ENCODE measurements around the gene BZW1. TPM values are rescaled to one million over a fixed set of nuclear protein-coding genes. Genes with fewer than 3 reads are reported as not detected.
"Not testable (repeated sequence)": the region's sequence is repeated elsewhere in the genome, so short reads cannot be mapped to it uniquely, and the experiment has no call there.

Gene BZW1
- total and polyA plus RNA-seq, 2 experiments from 2014 or later, result 118 to 323 TPM

DNA sequence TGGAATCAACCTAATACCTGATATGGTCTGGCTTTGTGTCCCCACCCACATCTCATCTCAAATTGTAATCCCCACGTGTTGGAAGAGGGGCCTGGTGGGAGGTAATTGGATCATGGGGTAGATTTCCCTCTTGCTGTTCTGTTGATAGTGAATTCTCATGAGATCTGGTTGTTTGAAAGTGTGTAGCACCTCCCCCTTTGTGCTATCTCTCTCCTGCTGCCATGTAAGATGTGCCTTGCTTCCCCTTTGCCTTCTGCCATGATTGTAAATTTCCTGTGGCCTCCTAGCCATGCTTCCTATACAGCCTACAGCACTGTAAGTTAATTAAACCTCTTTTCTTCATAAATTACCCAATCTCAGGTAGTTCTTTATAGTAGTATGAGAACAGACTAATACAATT lies 10.3 kb upstream of the BZW1 start:
- H3K36me3 Mint-ChIP-seq (ENCODE audit: low read depth); H2AFZ ChIP-seq; H3K9me3 Mint-ChIP-seq; H3K36me3 ChIP-seq (ENCODE audit: insufficient read depth); H3K4me1 Mint-ChIP-seq; H3K9me2 ChIP-seq (ENCODE audit: insufficient read depth); ATAC-seq; H3K27me3 Mint-ChIP-seq (ENCODE audit: insufficient read depth, low read depth, poor library complexity); H4K20me1 ChIP-seq (replicated peaks; ENCODE audit: insufficient read depth); H3K4me3 ChIP-seq; DNase-seq (ENCODE audit: low spot score); H3K27ac ChIP-seq (ENCODE audit: low read depth); H3K4me2 ChIP-seq; H3F3A ChIP-seq (replicated peaks; ENCODE audit: low read depth); H3K27me3 ChIP-seq (ENCODE audit: insufficient read depth); H3K4me3 Mint-ChIP-seq; H3K4me1 ChIP-seq (ENCODE audit: insufficient read depth); H3K79me2 ChIP-seq (replicated peaks; ENCODE audit: insufficient read depth); H3K27ac Mint-ChIP-seq: not testable (repeated sequence)

DNA sequence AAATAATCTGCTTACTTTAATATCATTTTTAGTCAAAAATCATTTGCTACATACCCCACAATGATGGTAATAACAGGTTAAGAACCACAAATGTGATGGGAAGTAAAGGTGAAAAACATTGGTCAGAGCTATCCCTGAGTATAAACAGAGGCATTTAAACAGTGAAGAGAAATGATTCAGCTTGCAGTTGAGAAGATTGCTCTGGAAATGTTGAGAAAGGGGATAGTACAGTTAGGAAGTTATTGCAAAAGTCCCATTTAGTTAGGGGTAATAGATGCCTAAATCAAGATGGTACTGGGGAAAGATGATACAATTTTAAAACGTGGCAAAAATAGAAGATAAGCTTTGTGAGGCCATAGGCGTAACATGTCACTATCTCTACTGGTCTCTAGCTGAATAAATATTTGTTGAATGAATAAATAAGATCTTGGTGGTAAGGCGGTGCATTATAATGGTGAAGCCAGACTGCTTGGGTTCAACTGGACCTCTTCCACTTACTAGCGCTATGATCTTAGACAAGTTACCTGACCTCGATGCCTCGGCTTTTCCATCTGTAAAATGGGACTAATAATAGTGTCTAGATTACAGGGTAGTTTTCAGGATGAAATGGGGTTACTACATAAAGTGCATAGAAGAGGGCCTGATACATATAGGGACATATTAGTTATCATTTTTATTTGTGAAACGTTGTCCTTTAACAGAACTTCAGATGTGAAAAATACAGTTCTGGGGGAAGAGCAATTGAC lies 2.0 kb upstream of the BZW1 start:
- Histone ChIP-seq H3K36me3 (ENCODE audit: insufficient read depth) (peaks cover 16% of the 10 kb centered on the region; the same call in 1 of the 2 replicates), H3K9me2 (ENCODE audit: insufficient read depth) (no peaks in the 10 kb centered on the region), H3K27ac (ENCODE audit: low read depth) (no peak overlapping the region), H2AFZ (peak overlapping the region; percentile 80; the same call in 1 of the 2 replicates), H3K4me3 (no peak overlapping the region), H3K27me3 (ENCODE audit: insufficient read depth) (no peaks in the 10 kb centered on the region), H4K20me1 (replicated peaks; ENCODE audit: insufficient read depth) (peaks cover 21% of the 10 kb centered on the region), H3K4me1 (ENCODE audit: insufficient read depth) (peaks cover 18% of the 10 kb centered on the region), H3K4me2 (no peak overlapping the region), H3F3A (replicated peaks; ENCODE audit: low read depth) (peaks cover 4% of the 10 kb centered on the region; the same call in 1 of the 2 replicates), H3K79me2 (replicated peaks; ENCODE audit: insufficient read depth) (peaks cover 29% of the 10 kb centered on the region)
- TF ChIP-seq, protein P1, sequence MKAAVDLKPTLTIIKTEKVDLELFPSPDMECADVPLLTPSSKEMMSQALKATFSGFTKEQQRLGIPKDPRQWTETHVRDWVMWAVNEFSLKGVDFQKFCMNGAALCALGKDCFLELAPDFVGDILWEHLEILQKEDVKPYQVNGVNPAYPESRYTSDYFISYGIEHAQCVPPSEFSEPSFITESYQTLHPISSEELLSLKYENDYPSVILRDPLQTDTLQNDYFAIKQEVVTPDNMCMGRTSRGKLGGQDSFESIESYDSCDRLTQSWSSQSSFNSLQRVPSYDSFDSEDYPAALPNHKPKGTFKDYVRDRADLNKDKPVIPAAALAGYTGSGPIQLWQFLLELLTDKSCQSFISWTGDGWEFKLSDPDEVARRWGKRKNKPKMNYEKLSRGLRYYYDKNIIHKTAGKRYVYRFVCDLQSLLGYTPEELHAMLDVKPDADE (IDR thresholded peaks at IDR 0.05), result no peak
- Mint-ChIP-seq H3K27ac (no peak overlapping the region), H3K4me1 (peaks cover 20% of the 10 kb centered on the region), H3K36me3 (ENCODE audit: low read depth) (peaks cover 24% of the 10 kb centered on the region), H3K4me3 (no peak overlapping the region; the same call in 2 of the 3 replicates), H3K9me3 (no peaks in the 10 kb centered on the region), H3K27me3 (ENCODE audit: insufficient read depth, low read depth, poor library complexity) (peaks cover 13% of the 10 kb centered on the region)
- ATAC-seq, result no peak
- no peak for DNase-seq (ENCODE audit: low spot score)

DNA sequence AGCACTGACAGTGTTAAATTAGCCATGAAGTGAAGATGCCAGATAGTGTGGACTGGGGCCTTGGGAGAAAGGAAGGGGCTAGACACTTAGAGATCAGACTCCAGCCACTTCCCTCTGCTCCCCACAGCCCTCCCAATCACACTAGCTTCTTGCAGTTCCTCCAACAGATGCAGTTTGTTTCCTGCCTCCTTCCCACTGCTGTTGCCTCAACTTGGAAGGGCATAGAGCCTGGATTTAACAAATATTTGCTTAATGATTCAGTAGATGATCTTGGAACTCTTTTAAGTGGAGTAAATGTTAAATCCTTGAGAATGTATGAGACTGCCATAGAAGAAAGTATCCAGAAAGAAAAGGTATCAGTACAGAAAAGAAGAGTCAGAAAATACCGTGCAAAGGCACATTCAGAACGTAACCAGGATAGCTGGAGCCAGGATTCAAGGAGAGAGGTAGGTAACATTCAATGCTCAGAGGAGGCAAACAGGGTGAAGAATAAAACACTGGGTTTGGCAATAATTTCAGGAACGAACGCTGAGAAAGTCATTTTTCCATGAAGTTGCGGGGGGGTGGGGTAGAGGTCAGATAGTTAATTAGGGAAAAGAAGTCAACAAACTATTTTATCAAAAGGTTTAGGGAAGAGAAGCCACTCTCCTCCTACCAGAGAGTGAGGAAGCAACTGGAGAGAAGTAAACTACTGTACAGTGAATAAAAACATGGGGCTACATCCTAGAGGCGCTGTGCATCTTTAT lies 1.3 kb upstream of the BZW1 start:
- Histone ChIP-seq H2AFZ (peak overlapping the region; percentile 80), H3K79me2 (replicated peaks; ENCODE audit: insufficient read depth) (peaks cover 37% of the 10 kb centered on the region), H3K4me2 (peak overlapping the region; percentile 81), H3K9me2 (ENCODE audit: insufficient read depth) (no peaks in the 10 kb centered on the region), H3K27ac (ENCODE audit: low read depth) (peak overlapping the region; percentile 34; the same call in 1 of the 2 replicates), H3K27me3 (ENCODE audit: insufficient read depth) (no peaks in the 10 kb centered on the region), H3K36me3 (ENCODE audit: insufficient read depth) (peaks cover 23% of the 10 kb centered on the region), H3K4me1 (ENCODE audit: insufficient read depth) (peaks cover 18% of the 10 kb centered on the region), H3F3A (replicated peaks; ENCODE audit: low read depth) (peaks cover 4% of the 10 kb centered on the region; the same call in 1 of the 2 replicates), H3K4me3 (peak overlapping the region; percentile 92), H4K20me1 (replicated peaks; ENCODE audit: insufficient read depth) (peaks cover 25% of the 10 kb centered on the region)
- Mint-ChIP-seq H3K4me1 (peaks cover 20% of the 10 kb centered on the region), H3K4me3 (peak overlapping the region; percentile 98), H3K36me3 (ENCODE audit: low read depth) (peaks cover 31% of the 10 kb centered on the region), H3K9me3 (no peaks in the 10 kb centered on the region), H3K27me3 (ENCODE audit: insufficient read depth, low read depth, poor library complexity) (peaks cover 13% of the 10 kb centered on the region), H3K27ac (no peak overlapping the region; the same call in 1 of the 2 replicates)
- ATAC-seq, result no peak
- DNase-seq (ENCODE audit: low spot score), result no peak
- TF ChIP-seq, protein P2, sequence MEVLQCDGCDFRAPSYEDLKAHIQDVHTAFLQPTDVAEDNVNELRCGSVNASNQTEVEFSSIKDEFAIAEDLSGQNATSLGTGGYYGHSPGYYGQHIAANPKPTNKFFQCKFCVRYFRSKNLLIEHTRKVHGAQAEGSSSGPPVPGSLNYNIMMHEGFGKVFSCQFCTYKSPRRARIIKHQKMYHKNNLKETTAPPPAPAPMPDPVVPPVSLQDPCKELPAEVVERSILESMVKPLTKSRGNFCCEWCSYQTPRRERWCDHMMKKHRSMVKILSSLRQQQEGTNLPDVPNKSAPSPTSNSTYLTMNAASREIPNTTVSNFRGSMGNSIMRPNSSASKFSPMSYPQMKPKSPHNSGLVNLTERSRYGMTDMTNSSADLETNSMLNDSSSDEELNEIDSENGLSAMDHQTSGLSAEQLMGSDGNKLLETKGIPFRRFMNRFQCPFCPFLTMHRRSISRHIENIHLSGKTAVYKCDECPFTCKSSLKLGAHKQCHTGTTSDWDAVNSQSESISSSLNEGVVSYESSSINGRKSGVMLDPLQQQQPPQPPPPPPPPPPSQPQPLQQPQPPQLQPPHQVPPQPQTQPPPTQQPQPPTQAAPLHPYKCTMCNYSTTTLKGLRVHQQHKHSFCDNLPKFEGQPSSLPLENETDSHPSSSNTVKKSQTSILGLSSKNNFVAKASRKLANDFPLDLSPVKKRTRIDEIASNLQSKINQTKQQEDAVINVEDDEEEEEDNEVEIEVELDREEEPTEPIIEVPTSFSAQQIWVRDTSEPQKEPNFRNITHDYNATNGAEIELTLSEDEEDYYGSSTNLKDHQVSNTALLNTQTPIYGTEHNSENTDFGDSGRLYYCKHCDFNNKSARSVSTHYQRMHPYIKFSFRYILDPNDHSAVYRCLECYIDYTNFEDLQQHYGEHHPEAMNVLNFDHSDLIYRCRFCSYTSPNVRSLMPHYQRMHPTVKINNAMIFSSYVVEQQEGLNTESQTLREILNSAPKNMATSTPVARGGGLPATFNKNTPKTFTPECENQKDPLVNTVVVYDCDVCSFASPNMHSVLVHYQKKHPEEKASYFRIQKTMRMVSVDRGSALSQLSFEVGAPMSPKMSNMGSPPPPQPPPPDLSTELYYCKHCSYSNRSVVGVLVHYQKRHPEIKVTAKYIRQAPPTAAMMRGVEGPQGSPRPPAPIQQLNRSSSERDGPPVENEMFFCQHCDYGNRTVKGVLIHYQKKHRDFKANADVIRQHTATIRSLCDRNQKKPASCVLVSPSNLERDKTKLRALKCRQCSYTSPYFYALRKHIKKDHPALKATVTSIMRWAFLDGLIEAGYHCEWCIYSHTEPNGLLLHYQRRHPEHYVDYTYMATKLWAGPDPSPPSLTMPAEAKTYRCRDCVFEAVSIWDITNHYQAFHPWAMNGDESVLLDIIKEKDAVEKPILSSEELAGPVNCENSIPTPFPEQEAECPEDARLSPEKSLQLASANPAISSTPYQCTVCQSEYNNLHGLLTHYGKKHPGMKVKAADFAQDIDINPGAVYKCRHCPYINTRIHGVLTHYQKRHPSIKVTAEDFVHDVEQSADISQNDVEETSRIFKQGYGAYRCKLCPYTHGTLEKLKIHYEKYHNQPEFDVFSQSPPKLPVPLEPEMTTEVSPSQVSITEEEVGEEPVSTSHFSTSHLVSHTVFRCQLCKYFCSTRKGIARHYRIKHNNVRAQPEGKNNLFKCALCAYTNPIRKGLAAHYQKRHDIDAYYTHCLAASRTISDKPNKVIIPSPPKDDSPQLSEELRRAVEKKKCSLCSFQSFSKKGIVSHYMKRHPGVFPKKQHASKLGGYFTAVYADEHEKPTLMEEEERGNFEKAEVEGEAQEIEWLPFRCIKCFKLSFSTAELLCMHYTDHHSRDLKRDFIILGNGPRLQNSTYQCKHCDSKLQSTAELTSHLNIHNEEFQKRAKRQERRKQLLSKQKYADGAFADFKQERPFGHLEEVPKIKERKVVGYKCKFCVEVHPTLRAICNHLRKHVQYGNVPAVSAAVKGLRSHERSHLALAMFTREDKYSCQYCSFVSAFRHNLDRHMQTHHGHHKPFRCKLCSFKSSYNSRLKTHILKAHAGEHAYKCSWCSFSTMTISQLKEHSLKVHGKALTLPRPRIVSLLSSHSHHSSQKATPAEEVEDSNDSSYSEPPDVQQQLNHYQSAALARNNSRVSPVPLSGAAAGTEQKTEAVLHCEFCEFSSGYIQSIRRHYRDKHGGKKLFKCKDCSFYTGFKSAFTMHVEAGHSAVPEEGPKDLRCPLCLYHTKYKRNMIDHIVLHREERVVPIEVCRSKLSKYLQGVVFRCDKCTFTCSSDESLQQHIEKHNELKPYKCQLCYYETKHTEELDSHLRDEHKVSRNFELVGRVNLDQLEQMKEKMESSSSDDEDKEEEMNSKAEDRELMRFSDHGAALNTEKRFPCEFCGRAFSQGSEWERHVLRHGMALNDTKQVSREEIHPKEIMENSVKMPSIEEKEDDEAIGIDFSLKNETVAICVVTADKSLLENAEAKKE (CRISPR knock-in tag; IDR thresholded peaks at IDR 0.05), result no peak
- no peak for TF ChIP-seq ZNF114 (CRISPR knock-in tag; IDR thresholded peaks at IDR 0.05)
- TF ChIP-seq, protein P3, sequence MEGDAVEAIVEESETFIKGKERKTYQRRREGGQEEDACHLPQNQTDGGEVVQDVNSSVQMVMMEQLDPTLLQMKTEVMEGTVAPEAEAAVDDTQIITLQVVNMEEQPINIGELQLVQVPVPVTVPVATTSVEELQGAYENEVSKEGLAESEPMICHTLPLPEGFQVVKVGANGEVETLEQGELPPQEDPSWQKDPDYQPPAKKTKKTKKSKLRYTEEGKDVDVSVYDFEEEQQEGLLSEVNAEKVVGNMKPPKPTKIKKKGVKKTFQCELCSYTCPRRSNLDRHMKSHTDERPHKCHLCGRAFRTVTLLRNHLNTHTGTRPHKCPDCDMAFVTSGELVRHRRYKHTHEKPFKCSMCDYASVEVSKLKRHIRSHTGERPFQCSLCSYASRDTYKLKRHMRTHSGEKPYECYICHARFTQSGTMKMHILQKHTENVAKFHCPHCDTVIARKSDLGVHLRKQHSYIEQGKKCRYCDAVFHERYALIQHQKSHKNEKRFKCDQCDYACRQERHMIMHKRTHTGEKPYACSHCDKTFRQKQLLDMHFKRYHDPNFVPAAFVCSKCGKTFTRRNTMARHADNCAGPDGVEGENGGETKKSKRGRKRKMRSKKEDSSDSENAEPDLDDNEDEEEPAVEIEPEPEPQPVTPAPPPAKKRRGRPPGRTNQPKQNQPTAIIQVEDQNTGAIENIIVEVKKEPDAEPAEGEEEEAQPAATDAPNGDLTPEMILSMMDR (conservative IDR thresholded peaks at IDR 0.05; ENCODE audit: low read depth in 2 of 2), result no peak

Measured in GM23338 (cell line).